Spinal cord (tissue), 10 donors: ENCODE measurements around the gene CHTF18. TPM values are rescaled to one million over a fixed set of nuclear protein-coding genes. Genes with fewer than 3 reads are reported as not detected.
A peak's percentile ranks its signal among the peaks of the same experiment; 100 is the strongest.
"Not testable (repeated sequence)": the region's sequence is repeated elsewhere in the genome, so short reads cannot be mapped to it uniquely, and the experiment has no call there.

Experiments used
- DNase-seq, 6 donors: peaks; one replicate each; pipeline versions ENCODE4 v3.0.0 to v3.0.0-alpha.2; 2013 to 2015; ENCODE audit warnings: low spot score in 6 of 6, low read depth in 4 of 6
- H3K27ac ChIP-seq: one replicate; pipeline ENCODE4 v1.5.1; 2013; ENCODE audit warnings: low read depth, low read length, control low read depth
- H3K27me3 ChIP-seq: one replicate; pipeline ENCODE4 v1.6.1; 2013; ENCODE audit warnings: low read length; ENCODE audit not compliant: control insufficient read depth, insufficient read depth
- H3K36me3 ChIP-seq: one replicate; pipeline ENCODE4 v1.6.1; 2013; ENCODE audit warnings: low read length; ENCODE audit not compliant: control insufficient read depth, insufficient read depth
- H3K4me1 ChIP-seq: one replicate; pipeline ENCODE4 v1.6.1; 2013; ENCODE audit warnings: low read length; ENCODE audit not compliant: control insufficient read depth, insufficient read depth
- H3K4me3 ChIP-seq: one replicate; pipeline ENCODE4 v1.5.1; 2013; ENCODE audit warnings: low read depth, low read length, control low read depth
- H3K9me3 ChIP-seq: one replicate; pipeline ENCODE4 v1.6.1; 2013; ENCODE audit warnings: low read length; ENCODE audit not compliant: control insufficient read depth, insufficient read depth
- WGBS: methylation state at CpG from one replicate; pipeline ENCODE4 v1.1.5; 2013; ENCODE audit warnings: missing lambda C conversion rate; ENCODE audit not compliant: insufficient coverage; 5-methylcytosine and 5-hydroxymethylcytosine counted together
- polyA plus RNA-seq, 2 donors: library from polyadenylated mRNA; unstranded; fragments of 120-200 nt; gene quantifications; one replicate each; pipeline ENCODE4 v1.2.1, GENCODE V29; 2013; ENCODE audit not compliant: insufficient read length in 2 of 2
- total RNA-seq, 2 donors: library from RNA; depleted of rRNA in 1 of 2; stranded (reverse); fragments of 120-200 nt in 1 of 2; fragments of >200 nt in 1 of 2; gene quantifications; one replicate each; pipeline versions ENCODE4 v1.2.3 to v1.2.4, GENCODE V29; 2013 to 2014
- donor health status: healthy.

Gene CHTF18
- total and polyA plus RNA-seq, 4 donors: 6.1 to 37.1 (median 23.3) TPM

DNA sequence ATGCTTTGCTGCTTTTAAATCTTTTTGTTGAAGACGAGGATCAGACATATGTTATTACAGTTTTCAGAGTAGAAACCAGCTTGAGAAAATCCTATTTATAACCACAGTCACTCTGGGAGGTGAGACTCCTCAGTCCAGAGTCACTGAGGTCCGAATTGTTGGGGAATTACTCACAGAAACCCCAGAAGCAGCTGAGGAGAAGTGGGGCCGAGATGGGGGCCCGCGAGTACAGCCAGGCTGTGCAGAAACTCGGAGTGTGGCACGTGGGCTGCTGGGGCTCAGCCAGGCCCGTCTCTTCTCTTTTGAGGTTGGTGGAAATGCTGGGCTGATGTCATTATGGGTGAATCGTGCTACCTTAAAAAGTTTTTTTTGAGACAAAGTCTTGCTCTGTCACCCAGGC is 26.6 kb downstream of the CHTF18 start:
- H3K27me3 ChIP-seq: peaks cover 6% of the 10 kb centered on the region
- H3K27ac ChIP-seq: no peak overlapping the region
- WGBS: 76% methylated on average over 7 of the region's 9 CpGs
- peaks cover 27% of the 10 kb centered on the region for H3K4me1 ChIP-seq
- H3K9me3 ChIP-seq: peaks cover 2% of the 10 kb centered on the region
- H3K36me3 ChIP-seq: peaks cover 9% of the 10 kb centered on the region
- DNase-seq: no peak
- H3K4me3 ChIP-seq: no peak overlapping the region

DNA sequence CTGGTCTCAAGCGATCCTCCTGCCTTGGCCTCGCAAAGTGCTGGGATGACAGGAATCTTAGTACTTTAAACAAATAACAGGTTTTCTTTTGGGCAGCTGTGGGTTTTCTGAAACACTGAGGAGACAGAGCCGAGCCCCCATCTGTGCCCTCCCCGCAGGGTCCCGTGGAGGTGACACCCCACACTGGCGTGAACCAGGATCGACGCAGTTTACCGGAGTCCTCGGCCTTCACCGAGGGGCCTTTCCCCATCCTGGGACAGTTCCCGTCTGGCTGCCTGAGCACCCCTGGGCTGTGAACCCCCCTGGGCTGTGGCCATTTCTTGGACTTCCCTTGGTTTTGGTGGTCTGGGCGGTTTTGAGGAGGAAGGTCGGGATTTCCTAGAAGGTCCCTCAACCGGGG is 27.4 kb downstream of the CHTF18 start:
- peaks cover 27% of the 10 kb centered on the region for H3K4me1 ChIP-seq
- H3K36me3 ChIP-seq: peaks cover 4% of the 10 kb centered on the region
- H3K27ac ChIP-seq: no peak overlapping the region
- H3K9me3 ChIP-seq: peaks cover 2% of the 10 kb centered on the region
- no peak for DNase-seq
- no peak overlapping the region for H3K4me3 ChIP-seq
- H3K27me3 ChIP-seq: peaks cover 6% of the 10 kb centered on the region
- 97% methylated on average over 13 of the region's 15 CpGs for WGBS

DNA sequence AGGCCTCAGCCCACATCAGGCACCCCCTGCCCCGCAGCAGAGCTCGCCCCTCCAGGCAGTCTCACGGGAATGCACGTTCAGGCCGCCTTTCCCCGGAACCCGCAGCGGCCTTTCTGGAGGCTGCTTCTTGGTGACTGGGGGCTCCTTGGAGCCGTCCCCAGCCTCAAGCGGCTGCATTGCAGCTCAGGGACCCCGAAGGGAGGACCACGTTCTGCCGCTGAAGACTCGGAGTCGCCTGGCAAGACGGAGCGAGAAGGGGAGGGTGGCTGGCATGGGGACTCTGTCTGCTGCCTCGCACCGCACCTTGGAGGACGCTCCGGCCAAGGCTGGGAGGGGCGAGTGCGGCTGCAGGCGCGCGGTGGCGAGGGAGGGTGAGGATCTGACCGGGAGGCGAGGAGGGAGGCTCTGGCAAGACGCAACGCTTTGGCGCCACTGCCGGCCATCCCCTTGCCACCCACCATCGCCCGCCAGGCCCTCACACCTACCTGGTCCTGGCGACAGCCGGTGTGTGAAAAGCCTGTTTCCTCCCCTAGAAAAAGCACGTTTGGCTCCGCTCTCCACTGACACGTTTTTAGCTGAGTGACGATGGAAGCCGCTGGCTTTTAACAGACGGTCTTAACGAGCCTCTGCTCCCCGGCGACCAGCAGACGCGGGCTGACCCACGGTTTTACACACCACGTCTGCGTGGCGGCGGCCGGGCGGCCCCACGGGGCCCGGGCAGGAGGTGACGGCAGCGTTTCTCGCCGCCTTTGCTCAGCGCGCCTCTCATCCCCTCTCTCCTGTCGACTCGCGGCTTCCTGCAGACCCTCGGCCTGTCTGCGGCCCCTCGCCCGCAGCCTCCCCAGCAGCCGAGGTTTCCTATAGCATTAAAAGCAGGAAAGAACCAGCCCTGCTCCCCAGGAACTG is 28.8 kb downstream of the CHTF18 start:
- Histone ChIP-seq H3K4me3 (no peak overlapping the region), H3K27me3 (peaks cover 9% of the 10 kb centered on the region), H3K4me1 (peaks cover 27% of the 10 kb centered on the region), H3K27ac (no peak overlapping the region), H3K36me3 (no peaks in the 10 kb centered on the region), H3K9me3 (peaks cover 1% of the 10 kb centered on the region)
- peak in 1 of 6 donors; percentile 24 for DNase-seq
- 43% methylated on average over 65 of the region's 71 CpGs for WGBS

DNA sequence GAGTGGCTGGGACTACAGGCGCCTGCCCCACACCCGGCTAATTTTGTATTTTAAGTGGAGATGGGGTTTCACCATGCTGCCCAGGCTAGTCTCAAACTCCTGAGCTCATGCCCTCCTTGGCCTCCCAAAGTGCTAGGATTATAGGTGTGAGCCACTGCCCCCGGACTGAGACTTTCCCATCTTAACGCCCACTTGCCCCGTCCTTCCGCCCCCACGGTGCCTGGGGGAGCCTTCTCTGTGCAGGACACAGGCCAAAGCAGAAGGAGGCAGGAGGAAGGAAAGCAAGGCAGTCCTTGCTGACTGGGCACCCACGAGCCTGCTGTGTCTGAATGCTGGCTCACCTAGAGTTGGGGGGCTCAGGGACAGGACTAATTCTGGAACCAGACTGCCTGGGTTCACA is 29.7 kb downstream of the CHTF18 start:
- Histone ChIP-seq H3K4me3 (no peak overlapping the region), H3K4me1 (peaks cover 23% of the 10 kb centered on the region), H3K27ac (no peak overlapping the region), H3K27me3 (peaks cover 6% of the 10 kb centered on the region), H3K9me3 (no peaks in the 10 kb centered on the region), H3K36me3 (no peaks in the 10 kb centered on the region)
- 90% methylated on average over 6 of the region's 8 CpGs for WGBS
- no peak for DNase-seq

DNA sequence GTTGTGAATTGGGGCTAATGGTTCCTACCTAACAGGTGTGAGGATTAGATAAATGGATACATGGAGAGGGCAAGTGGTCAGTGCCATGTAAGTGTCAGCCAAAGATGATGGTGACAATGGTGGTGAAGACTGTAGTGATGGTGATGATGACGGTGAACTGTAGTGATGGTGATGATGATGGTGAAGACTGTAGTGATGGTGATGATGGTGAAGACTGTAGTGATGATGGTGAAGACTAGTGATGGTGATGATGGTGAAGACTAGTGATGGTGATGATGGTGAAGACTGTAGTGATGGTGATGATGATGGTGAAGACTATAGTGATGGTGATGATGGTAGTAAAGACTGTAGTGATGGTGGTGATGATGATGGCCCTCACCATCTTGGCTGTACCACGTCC is 30.2 kb downstream of the CHTF18 start:
- WGBS: 67% methylated on average over 1 of the region's 2 CpGs
- H3K36me3 ChIP-seq: no peaks in the 10 kb centered on the region
- no peak overlapping the region for H3K27ac ChIP-seq
- peaks cover 19% of the 10 kb centered on the region for H3K4me1 ChIP-seq
- H3K4me3 ChIP-seq: no peak overlapping the region
- DNase-seq: no peak
- no peaks in the 10 kb centered on the region for H3K9me3 ChIP-seq
- H3K27me3 ChIP-seq: peaks cover 3% of the 10 kb centered on the region

DNA sequence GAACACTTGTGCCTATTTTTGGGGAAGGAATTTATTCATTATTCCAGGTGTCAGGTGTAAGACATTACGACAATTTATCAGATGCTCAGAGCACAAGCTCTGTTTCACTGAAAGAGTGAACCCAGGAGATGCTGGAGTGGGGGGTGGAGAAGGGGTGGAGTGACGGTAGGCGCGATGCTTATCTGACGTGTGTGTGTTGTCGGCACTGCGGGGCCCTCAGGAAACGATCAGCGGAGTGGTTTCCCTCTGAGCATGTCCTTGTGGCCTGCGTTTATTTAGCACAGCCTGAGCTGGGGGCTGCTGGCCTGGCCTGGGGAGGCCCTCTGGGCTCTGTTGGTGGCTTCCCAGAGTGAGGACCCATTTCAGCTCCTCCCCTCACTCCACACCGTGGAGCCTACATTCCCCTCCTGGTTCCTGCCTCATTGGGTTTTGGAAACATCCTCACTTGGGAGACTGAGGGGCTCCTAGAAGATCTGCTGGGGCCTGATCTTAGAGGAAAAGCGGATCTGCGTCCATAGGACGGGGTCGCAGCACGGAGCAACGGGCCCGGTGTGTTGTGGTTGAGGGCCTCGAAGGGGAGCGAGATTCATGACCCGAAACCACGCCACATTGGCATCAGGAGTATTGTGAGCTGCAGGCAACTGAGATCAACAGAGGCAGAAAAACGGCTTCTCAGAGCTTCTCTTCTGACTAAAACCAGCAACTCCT is 31.1 kb downstream of the CHTF18 start:
- Histone ChIP-seq H3K4me1 (peaks cover 10% of the 10 kb centered on the region), H3K27me3 (peaks cover 3% of the 10 kb centered on the region), H3K9me3 (no peaks in the 10 kb centered on the region), H3K36me3 (peaks cover 4% of the 10 kb centered on the region), H3K4me3 (no peak overlapping the region), H3K27ac (no peak overlapping the region)
- DNase-seq: no peak
- 80% methylated on average over 22 of the region's 23 CpGs for WGBS

DNA sequence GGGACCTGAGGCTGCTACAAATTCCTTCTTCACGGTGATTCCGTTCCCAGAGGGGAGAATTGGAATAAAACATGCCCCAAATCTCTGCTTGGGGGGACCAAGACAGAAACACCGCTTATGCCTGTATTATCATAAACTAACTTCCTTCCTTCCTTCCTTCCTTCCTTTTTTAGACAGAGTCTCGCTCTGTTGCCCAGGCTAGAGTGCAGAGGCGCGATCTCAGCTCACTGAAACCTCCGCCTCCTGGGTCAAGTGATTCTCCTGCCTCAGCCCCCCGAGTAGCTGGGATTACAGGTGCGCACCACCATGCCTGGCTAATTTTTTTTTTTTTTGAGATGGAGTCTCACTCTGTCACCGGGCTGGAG is 31.6 kb downstream of the CHTF18 start:
- not testable (repeated sequence) for H3K27ac ChIP-seq, DNase-seq, H3K9me3 ChIP-seq, H3K36me3 ChIP-seq, H3K4me3 ChIP-seq, H3K27me3 ChIP-seq
- 90% methylated on average over 10 of the region's 10 CpGs for WGBS
- peaks cover 16% of the 10 kb centered on the region for H3K4me1 ChIP-seq

DNA sequence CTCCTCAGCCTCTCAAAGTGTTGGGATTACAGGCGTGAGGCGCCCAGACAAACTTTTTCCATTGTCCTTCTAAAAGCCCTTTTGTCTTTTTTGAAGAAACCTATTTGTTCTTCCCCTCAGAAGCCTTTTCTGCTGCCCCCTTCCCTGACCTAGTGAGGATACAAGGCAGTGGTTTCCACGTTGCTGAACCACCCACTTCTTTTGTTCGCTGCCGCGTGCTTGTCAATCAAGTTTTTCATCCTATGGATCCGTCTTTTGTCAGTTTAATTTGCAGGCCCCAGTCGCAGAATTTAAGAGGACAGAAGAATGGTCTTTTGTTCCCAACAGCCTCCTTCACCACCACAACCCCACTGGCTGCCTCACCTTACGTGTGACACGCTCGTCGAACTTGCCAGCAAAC is 32.3 kb downstream of the CHTF18 start:
- no peak for DNase-seq
- 53% methylated on average over 12 of the region's 12 CpGs for WGBS
- no peak overlapping the region for H3K4me3 ChIP-seq
- peaks cover 23% of the 10 kb centered on the region for H3K4me1 ChIP-seq
- no peak overlapping the region for H3K27ac ChIP-seq
- H3K27me3 ChIP-seq: peaks cover 3% of the 10 kb centered on the region
- peaks cover 4% of the 10 kb centered on the region for H3K36me3 ChIP-seq
- H3K9me3 ChIP-seq: no peaks in the 10 kb centered on the region

DNA sequence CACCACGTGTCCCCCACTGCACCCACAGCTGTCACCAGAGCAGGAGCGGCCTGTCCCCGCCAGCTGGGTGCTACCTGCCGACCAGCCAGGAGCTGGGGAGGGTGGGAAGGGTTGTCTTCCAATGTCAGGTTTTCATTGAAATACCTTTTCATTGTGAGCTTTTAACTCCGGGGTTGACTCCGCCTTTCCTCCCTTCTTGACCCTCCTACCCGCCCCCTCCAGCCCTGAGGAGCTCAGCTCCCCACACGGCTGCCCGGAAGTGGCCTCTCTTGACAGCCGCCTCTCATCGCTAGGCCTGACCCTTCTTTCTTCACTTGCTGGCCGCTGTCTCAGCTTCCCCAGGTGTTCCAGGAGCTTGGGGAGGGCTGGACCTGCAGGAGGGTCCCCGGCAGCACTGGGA is 33.3 kb downstream of the CHTF18 start:
- no peak for DNase-seq
- H3K27ac ChIP-seq: no peak overlapping the region
- peaks cover 4% of the 10 kb centered on the region for H3K36me3 ChIP-seq
- WGBS: 67% methylated on average over 9 of the region's 13 CpGs
- H3K27me3 ChIP-seq: peaks cover 3% of the 10 kb centered on the region
- no peaks in the 10 kb centered on the region for H3K9me3 ChIP-seq
- peaks cover 24% of the 10 kb centered on the region for H3K4me1 ChIP-seq
- H3K4me3 ChIP-seq: no peak overlapping the region
